HG03439 (cell line): ENCODE measurements around the gene TMEM132E.

ENCODE experiments used
- ATAC-seq: cut with Tn5 transposase; IDR thresholded peaks from one replicate; pipeline ENCODE4 v1.9.1; 2021; ENCODE audit warnings: mild to moderate bottlenecking, moderate library complexity; ENCODE audit not compliant: unreplicated experiment

TMEM132E gene

GRCh38 chr17:34658811-34659560 lies 79.6 kb downstream of the TMEM132E start:
- ATAC-seq: no peak

DNA sequence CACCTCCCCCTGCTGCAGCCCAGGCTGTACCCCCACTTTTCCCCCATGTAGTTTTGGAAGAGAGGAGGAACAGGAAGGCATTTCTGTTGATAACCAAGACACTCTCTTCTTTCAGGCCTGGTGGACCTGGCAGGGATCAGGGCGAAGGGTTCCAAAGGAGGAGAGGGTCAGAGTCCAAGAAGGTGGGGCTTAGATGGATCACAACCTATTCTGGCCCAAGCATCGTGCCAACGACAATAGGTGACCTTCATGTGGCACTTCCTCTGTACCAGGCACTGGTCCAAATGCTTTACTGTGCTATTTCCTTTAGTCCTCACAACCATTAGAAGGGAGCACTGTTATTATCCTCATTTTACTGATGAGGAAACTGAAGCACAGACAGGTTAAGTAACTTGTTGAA lies 84.3 kb downstream of the TMEM132E start:
- ATAC-seq: no peak

DNA sequence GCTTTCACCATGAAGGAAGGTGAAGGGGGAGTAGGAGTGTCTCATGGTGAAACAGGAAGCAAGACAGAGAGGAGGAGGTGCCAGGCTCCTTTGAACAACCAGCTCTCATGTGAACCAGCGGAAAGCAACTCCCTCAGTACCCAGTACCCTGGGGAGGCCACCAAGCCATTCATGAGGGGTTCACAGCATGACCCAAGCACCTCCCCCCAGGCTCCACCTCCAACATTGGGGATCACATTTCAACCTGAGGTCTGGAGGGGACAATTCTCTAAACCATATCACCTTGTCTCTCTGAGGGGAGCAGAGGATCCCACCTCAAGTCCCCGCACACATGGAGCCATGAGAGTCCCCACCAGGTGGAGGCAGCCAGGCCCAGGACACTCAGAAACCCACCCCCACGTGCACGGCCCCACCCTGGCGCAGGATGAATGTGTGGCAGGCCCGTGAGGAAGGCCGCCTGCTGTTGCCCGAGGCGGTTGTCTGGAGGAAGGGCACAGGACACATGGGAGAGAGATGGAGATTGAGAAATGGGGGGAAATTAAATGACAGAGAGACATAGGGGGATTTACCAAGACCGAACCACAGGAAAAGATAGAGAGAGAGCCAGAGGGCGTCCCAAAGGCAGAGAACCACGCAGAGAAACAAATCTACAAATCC lies 85.9 kb downstream of the TMEM132E start:
- no peak for ATAC-seq

DNA sequence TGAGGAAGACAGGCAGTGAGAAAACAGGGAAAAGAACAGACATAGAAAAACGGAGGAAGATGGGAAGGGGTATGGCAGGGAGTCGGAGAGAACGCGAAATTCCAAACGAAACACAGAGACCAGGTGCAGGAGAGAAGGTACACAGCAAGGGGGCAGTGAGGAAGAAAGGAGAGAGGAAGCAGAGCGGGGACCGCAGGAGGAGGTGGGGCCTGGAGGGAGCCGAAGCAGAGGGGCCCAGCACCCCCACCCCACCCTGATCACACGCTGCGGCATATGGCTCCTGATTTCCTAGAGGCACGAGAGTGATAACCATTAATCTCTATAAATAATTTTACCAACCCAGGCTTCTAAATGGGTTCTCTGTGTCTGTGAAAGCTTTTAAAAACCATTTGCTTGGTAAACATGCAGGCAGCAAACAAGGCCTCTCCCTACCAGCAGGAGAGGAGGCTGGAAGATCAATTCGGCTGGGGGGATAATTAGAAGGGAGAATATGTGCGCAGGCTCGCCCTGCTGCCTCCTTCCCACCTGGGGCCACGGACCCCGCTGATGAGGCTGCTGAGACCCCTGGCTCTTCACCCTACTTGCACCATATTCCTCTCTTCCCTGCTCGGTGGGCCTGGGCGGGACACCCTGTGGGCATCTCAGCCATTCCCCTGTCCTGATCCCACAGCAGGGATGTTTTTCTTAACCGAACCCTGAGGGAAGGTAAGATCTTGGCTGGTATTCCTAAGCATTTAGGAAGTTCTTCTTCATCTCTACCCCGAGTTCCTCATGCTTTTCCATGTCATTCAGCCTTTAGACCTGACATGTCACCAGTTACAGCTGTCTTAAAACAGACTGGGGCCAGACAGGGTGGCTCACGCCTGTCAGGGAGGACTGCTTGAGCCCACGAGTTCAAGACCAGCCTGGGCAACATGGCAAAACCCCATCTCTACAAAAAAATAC lies 86.7 kb downstream of the TMEM132E start:
- ATAC-seq: no peak

DNA sequence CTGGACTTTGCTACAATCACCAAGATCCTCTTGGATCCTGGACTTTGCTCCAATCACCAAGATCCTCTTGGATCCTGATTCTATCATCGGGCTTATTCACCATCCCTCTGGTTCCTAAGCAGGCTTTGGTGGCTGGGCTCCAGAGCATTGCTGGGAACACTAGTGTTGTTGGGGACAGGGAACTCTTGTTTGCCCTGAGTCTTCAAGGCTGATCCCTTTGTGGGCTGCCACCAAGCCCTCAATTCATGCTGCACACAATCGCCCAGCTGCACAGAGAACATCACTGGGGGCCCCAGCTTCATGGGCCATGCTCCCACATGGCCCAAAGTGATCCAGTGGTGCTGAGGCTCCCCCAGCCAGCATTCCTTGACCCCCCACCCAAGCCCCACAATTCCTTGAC lies 88.3 kb downstream of the TMEM132E start:
- no peak for ATAC-seq

GRCh38 chr17:34668206-34668605 lies 88.8 kb downstream of the TMEM132E start:
- no peak for ATAC-seq

DNA sequence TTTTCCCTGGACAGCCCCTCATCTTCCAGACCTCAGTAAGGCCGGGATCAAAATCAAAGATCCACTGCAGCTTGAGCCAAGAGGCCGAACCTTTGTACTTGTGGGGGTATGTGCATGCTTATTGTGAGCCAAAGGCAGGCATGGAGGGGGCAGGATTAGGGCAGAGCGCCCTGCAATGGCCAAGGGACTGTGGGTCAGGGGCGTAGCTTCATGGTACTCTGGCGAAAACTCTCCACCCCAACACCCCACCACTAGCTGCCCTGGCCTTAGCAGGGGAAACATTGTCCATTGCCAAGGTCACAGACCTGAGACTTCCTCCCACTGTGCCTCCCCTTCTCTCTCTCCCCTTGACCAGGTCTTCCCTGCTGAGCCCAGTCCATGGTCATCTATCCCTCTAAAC lies 90.1 kb downstream of the TMEM132E start:
- ATAC-seq: no peak

GRCh38 chr17:34670618-34671017 lies 91.2 kb downstream of the TMEM132E start:
- ATAC-seq: no peak

- ATAC-seq: no peak
Observed at GRCh38 chr17:34671191-34671590, 91.8 kb downstream of the TMEM132E start.

- ATAC-seq: no peak
Observed at GRCh38 chr17:34672176-34672785, 92.9 kb downstream of the TMEM132E start.

GRCh38 chr17:34673516-34673915 lies 94.1 kb downstream of the TMEM132E start:
- no peak for ATAC-seq

- ATAC-seq: no peak
Observed at GRCh38 chr17:34673995-34674890, 94.9 kb downstream of the TMEM132E start.

DNA sequence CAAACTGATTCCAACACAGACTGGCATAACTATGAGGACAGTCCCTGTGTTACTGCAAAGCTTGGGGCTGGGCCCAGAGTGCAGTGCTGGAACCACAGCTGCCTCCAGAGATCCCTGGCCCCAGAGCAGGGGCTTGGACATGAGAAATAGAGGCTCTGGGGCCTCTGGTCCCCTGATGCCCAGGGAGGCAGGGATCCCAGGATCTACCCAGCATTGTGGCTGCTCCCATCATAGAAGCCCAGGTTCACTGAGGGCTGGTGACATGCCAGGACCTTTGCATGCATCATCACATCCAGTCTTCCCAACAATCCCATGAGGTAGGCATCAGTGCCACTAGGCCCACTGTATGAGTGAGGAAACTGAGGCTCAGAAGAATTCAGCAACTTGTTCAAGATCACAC lies 95.8 kb downstream of the TMEM132E start:
- no peak for ATAC-seq

DNA sequence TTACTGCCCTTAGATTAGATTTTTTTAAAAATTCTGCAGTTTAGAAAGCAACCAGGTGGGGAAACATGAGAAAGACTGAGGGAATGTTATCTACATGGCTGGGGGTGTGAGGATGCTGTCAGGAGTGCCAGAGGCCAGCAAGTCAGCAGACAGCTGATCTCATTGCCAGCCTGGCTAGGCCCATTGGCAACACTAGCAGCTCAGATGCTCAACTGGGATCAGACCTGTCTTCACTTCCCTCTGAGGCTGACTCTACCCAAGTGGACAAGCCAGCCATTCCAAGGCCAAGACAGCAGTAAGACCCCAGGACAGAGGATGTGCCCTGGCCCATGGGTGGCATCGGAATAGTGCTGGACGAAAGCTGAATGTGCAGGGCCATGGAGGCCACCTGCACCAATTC lies 96.2 kb downstream of the TMEM132E start:
- no peak for ATAC-seq

- ATAC-seq: no peak
Observed at GRCh38 chr17:34680151-34680550, 100.8 kb downstream of the TMEM132E start.

- ATAC-seq: no peak
Observed at GRCh38 chr17:34682305-34682704, 102.9 kb downstream of the TMEM132E start.

GRCh38 chr17:34683390-34683789 lies 104.0 kb downstream of the TMEM132E start:
- no peak for ATAC-seq
